Vagina (tissue), 2 donors: ENCODE data around the gene KRTAP10-5.

ENCODE experiments used
- POLR2A ChIP-seq, 2 donors: fragments of 450-650 bp; IDR thresholded peaks; one replicate each; pipeline ENCODE4 v1.6.1; 2017; ENCODE audit warnings: antibody characterized with exemption in 2 of 2, mild to moderate bottlenecking in 2 of 2, moderate library complexity in 2 of 2
- TF ChIP-seq, protein P1 (sequence below), 3 experiments: fragments of 450-650 bp in 2 of 3; fragments of 200-600 bp in 1 of 3; sonication (generic) in 1 of 3; IDR thresholded peaks; one replicate each; pipeline ENCODE4 v1.5.1; 2017 to 2019; ENCODE audit warnings: antibody characterized with exemption in 3 of 3, mild to moderate bottlenecking in 2 of 3, moderate library complexity in 2 of 3

DNA sequence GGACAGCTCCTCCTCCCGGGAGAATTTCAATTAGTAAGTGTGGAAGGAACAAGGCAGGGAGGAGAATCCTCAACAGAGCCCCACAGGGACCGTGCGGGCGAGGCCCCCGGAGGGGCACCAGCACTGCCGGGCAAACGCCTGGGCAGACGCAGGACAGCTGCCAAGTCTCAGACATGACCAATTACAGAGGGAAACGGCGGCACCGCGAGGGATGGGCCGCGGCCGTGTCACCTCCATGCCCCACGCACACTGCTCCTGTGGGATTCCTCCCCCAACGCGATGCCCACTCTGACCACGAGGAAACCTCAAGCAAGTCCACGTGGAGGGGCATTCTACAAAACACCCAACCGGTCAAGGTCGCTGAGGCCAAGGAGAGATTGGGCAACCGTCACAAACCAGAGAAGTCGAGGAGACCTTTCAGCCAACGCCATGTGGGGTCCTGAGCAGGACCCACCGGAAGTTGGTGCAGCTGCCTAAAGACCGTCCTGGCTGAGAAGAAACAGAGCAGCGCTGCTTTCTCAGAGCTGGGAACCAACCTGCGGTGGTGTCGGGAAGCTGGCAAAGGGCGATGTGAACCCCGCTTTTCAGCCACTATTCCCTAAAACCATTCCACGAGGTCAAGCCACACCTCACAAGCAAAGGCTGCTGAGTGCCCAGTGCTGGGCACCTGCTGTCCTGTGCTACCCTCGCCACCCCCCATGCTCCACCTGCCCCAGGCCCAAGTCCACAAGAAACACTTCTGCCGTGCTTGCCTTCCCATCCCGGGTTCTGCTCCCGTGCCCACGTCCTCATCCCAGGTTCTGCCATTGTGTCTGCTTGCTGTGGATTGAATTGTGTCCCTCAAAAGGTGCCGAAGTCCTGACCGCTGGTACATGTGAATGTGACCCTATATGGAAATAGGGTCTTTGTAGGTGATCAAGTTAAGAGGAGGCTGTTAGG lies 8.3 kb downstream of the KRTAP10-5 start:
- no peak for TF ChIP-seq POLR2A (IDR thresholded peaks at IDR 0.05)
- TF ChIP-seq, protein P1, sequence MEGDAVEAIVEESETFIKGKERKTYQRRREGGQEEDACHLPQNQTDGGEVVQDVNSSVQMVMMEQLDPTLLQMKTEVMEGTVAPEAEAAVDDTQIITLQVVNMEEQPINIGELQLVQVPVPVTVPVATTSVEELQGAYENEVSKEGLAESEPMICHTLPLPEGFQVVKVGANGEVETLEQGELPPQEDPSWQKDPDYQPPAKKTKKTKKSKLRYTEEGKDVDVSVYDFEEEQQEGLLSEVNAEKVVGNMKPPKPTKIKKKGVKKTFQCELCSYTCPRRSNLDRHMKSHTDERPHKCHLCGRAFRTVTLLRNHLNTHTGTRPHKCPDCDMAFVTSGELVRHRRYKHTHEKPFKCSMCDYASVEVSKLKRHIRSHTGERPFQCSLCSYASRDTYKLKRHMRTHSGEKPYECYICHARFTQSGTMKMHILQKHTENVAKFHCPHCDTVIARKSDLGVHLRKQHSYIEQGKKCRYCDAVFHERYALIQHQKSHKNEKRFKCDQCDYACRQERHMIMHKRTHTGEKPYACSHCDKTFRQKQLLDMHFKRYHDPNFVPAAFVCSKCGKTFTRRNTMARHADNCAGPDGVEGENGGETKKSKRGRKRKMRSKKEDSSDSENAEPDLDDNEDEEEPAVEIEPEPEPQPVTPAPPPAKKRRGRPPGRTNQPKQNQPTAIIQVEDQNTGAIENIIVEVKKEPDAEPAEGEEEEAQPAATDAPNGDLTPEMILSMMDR (IDR thresholded peaks at IDR 0.05): no peak
